Measurements from ENCODE around the gene SLIT3. TPM values are rescaled to one million over a fixed set of nuclear protein-coding genes. Genes with fewer than 3 reads are reported as not detected.

SLIT3 gene
- total RNA-seq, 1 donor from 2014 or later = 52.8 TPM

DNA sequence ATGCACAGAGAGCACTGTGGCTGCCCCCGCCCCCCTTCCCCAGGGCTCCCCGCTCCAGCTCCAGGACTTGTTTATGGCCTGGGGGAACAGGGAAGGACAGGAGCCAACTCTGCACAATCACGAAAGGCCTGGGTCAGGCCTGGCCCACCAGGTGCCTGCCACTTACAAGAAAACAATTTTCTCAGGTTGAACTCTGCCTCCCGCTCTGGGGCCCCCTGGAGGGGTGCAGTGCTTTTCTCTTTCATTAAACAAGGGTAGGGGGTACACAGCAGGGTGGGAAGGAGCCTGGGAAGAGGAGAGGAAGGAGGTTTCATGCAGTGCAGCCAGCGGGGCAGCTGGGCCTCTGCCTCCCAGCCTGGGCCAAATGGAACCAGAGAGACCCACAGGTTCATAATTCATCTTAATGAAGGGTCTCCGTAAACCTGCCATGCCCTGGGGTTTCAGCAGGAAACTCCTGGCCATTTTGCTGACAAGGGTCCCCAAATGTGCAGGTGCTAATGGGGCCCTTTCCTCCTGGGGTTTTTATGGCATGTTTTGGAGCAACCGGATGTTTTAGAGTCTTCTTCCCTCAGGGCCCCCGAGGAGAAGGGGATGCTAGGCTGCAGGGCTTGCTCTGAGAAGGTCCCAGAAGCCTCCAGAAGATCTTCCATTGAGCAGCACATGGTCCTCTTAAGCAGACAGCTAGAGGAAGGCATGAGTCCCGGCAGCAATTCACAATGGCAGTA lies 219.8 kb downstream of the SLIT3 start:
- Histone ChIP-seq H3K36me3 (no peaks in the 10 kb centered on the region), H3K4me3 (no peak overlapping the region), H3K9me3 (no peaks in the 10 kb centered on the region), H3K4me1 (no peaks in the 10 kb centered on the region), H3K27me3 (no peaks in the 10 kb centered on the region), H3K27ac (no peak overlapping the region)
- intact Hi-C loops (cut with DNase I) = no loop called here
- TF ChIP-seq POLR2AphosphoS5 (IDR thresholded peaks at IDR 0.05; ENCODE audit: insufficient read depth in 1 of 2, low read depth in 1 of 2) (no peak), POLR2A (IDR thresholded peaks at IDR 0.05) (no peak)
- TF ChIP-seq, protein P1, sequence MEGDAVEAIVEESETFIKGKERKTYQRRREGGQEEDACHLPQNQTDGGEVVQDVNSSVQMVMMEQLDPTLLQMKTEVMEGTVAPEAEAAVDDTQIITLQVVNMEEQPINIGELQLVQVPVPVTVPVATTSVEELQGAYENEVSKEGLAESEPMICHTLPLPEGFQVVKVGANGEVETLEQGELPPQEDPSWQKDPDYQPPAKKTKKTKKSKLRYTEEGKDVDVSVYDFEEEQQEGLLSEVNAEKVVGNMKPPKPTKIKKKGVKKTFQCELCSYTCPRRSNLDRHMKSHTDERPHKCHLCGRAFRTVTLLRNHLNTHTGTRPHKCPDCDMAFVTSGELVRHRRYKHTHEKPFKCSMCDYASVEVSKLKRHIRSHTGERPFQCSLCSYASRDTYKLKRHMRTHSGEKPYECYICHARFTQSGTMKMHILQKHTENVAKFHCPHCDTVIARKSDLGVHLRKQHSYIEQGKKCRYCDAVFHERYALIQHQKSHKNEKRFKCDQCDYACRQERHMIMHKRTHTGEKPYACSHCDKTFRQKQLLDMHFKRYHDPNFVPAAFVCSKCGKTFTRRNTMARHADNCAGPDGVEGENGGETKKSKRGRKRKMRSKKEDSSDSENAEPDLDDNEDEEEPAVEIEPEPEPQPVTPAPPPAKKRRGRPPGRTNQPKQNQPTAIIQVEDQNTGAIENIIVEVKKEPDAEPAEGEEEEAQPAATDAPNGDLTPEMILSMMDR (IDR thresholded peaks at IDR 0.05) = no peak
- DNase-seq (ENCODE audit: extremely low spot score in 2 of 2) = no peak

DNA sequence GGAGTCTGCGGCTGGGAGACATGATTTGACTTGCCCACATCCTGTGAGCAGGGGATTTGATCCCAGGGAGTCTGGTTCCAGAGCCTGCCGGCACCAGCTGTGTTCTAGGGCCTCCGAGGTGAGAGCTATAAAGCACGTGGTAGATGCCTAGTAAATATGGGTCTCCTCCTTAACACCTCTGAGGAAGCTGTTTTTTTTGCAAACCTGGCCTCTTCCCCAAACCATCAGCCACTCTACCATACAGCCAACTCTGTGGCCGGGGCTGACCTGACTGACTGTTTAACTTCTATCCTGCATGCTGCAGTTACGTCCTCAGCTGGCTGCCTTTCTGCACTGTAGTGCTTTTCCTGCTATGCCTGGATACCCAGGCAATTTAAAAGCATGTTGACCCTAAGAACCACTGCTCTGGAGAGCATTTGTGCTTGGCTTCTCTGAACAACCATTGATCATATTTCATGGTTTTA lies 220.5 kb downstream of the SLIT3 start:
- no peak for DNase-seq (ENCODE audit: extremely low spot score in 2 of 2)
- Histone ChIP-seq H3K27me3 (no peaks in the 10 kb centered on the region), H3K9me3 (no peaks in the 10 kb centered on the region), H3K36me3 (no peaks in the 10 kb centered on the region), H3K27ac (no peak overlapping the region), H3K4me3 (no peak overlapping the region), H3K4me1 (no peaks in the 10 kb centered on the region)
- intact Hi-C loops (cut with DNase I) = no loop called here
- TF ChIP-seq, protein P1 (IDR thresholded peaks at IDR 0.05) = no peak
- TF ChIP-seq POLR2A (IDR thresholded peaks at IDR 0.05) (no peak), POLR2AphosphoS5 (IDR thresholded peaks at IDR 0.05; ENCODE audit: insufficient read depth in 1 of 2, low read depth in 1 of 2) (no peak)

DNA sequence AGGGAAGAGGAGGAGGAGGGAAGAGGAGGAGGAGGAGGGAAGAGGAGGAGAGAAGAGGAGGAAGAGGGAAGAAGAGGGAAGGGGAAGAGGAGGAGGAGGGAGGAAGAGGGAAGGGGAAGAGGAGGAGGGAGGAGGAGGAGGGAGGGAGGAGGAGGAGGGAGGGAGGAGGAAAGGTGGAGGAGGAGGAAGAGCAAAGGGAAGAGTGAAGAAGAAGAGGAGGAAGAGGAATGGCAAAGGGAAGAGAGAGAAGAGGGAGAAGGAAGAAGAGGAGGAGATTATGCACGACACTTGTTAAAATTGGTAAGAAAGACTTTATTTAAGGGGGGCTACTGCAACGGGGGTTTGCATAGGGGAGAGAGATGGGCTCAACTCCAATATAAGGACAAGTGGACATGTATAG lies 221.2 kb downstream of the SLIT3 start:
- Histone ChIP-seq H3K4me3 (no peak overlapping the region), H3K4me1 (no peaks in the 10 kb centered on the region), H3K36me3 (no peaks in the 10 kb centered on the region), H3K27ac (no peak overlapping the region), H3K27me3 (no peaks in the 10 kb centered on the region), H3K9me3 (no peaks in the 10 kb centered on the region)
- no peak for DNase-seq (ENCODE audit: extremely low spot score in 2 of 2)
- intact Hi-C loops (cut with DNase I) = no loop called here
- TF ChIP-seq POLR2A (IDR thresholded peaks at IDR 0.05) = no peak
- no peak for TF ChIP-seq POLR2AphosphoS5 (IDR thresholded peaks at IDR 0.05; ENCODE audit: insufficient read depth in 1 of 2, low read depth in 1 of 2)
- TF ChIP-seq, protein P1 (IDR thresholded peaks at IDR 0.05) = no peak

DNA sequence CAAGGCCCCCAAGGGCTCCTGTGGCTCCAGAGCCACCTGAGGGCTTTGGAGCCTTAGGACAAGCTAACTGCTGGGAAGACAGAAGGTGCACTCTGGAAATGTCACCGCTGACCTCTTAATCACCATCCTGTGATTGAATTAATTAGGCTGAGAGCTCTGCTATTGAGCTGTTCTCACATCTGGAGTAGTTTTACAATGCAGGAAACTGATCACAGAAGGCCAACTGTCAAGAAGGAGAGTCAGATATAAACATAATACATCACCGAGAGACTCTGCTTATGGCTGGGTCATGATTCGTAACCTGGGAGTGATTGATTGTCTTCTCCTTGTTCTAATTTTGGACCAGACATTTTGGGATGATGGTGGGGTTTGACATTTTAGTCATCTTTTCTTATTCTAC lies 226.1 kb downstream of the SLIT3 start:
- Histone ChIP-seq H3K36me3 (no peaks in the 10 kb centered on the region), H3K27me3 (no peaks in the 10 kb centered on the region), H3K4me3 (no peak overlapping the region), H3K9me3 (no peaks in the 10 kb centered on the region), H3K4me1 (no peaks in the 10 kb centered on the region), H3K27ac (no peak overlapping the region)
- intact Hi-C loops (cut with DNase I) = no loop called here
- TF ChIP-seq POLR2AphosphoS5 (IDR thresholded peaks at IDR 0.05; ENCODE audit: insufficient read depth in 1 of 2, low read depth in 1 of 2) (no peak), POLR2A (IDR thresholded peaks at IDR 0.05) (no peak)
- TF ChIP-seq, protein P1 (IDR thresholded peaks at IDR 0.05) = no peak
- DNase-seq (ENCODE audit: extremely low spot score in 2 of 2) = no peak

DNA sequence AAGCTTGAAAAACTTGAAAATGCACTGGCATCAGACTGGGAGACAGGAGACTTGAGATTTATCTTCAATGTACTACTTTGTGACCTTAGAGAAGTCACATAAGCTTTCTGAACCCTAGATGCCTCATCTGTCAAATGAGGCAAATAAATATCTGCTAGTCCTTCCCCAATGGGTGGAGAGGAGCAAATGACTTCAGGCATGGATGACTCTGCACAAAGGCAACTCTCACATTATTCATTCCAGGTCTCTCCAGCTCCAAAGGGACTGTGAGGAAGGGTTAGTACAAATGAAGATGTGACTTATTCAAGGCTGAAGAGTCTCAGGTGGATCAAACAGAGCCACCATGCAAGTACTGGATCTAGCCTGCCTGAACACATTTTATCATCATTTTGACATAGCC lies 228.7 kb downstream of the SLIT3 start:
- H3K27ac ChIP-seq = no peak overlapping the region
- intact Hi-C loops (cut with DNase I) = no loop called here
- no peak overlapping the region for H3K4me3 ChIP-seq
- H3K9me3 ChIP-seq = no peaks in the 10 kb centered on the region
- no peak for TF ChIP-seq POLR2A (IDR thresholded peaks at IDR 0.05)
- TF ChIP-seq POLR2AphosphoS5 (IDR thresholded peaks at IDR 0.05; ENCODE audit: insufficient read depth in 1 of 2, low read depth in 1 of 2) = no peak
- no peaks in the 10 kb centered on the region for H3K4me1 ChIP-seq
- no peaks in the 10 kb centered on the region for H3K27me3 ChIP-seq
- no peak for DNase-seq (ENCODE audit: extremely low spot score in 2 of 2)
- no peaks in the 10 kb centered on the region for H3K36me3 ChIP-seq
